Stimulated activated CD8-positive, alpha-beta memory T cell treated with anti-CD3 and anti-CD28 coated beads, Interleukin-12 subunit alpha, Interleukin-12 subunit beta, amount 100 ng/mL, for 1 hour (primary cell): ENCODE measurements around the gene ETNK2.

Experiments used
- DNase-seq: peaks from one replicate; pipeline ENCODE4 v3.0.0-alpha.2; 2020; ENCODE audit warnings: low read depth

ETNK2 gene

GRCh38 chr1:204151552-204152309 lies at the start of gene ETNK2:
Gene ETNK2 (minus strand): TSS chr1:204152044. CDS start chr1:204151852, 192 bp downstream.
- DNase-seq = peak; percentile 9

- no peak for DNase-seq
Observed at GRCh38 chr1:204201348-204202040, 49.6 kb upstream of the ETNK2 start.

- DNase-seq = no peak
Observed at GRCh38 chr1:204199579-204199978, 47.7 kb upstream of the ETNK2 start.

- DNase-seq = no peak
Observed at GRCh38 chr1:204198348-204199340, 46.8 kb upstream of the ETNK2 start.

- no peak for DNase-seq
Observed at GRCh38 chr1:204197068-204197467, 45.2 kb upstream of the ETNK2 start.

GRCh38 chr1:204196068-204196795 lies 44.4 kb upstream of the ETNK2 start, which contains the start of gene KISS1:
Gene KISS1 (minus strand): TSS chr1:204196491. CDS start chr1:204192876, 3,615 bp downstream.
- DNase-seq = no peak

- no peak for DNase-seq
Observed at GRCh38 chr1:204194771-204195170, 42.9 kb upstream of the ETNK2 start.

- DNase-seq = no peak
Observed at GRCh38 chr1:204194080-204194479, 42.2 kb upstream of the ETNK2 start.

- no peak for DNase-seq
Observed at GRCh38 chr1:204192589-204193352, 40.9 kb upstream of the ETNK2 start.

- DNase-seq = no peak
Observed at GRCh38 chr1:204192046-204192445, 40.2 kb upstream of the ETNK2 start.

GRCh38 chr1:204191456-204191855 lies 39.6 kb upstream of the ETNK2 start:
- DNase-seq = no peak

GRCh38 chr1:204190212-204191211 lies 38.7 kb upstream of the ETNK2 start:
- no peak for DNase-seq

- no peak for DNase-seq
Observed at GRCh38 chr1:204188959-204189639, 37.3 kb upstream of the ETNK2 start.

GRCh38 chr1:204186597-204186996 lies 34.8 kb upstream of the ETNK2 start:
- DNase-seq = no peak

GRCh38 chr1:204181116-204181515 lies 29.3 kb upstream of the ETNK2 start:
- DNase-seq = no peak

GRCh38 chr1:204180133-204180532 lies 28.3 kb upstream of the ETNK2 start:
- DNase-seq = no peak

GRCh38 chr1:204178487-204179281 lies 26.8 kb upstream of the ETNK2 start:
- no peak for DNase-seq

- DNase-seq = no peak
Observed at GRCh38 chr1:204177133-204177532, 25.3 kb upstream of the ETNK2 start.
